ENCODE data around the gene CAST.

DNA sequence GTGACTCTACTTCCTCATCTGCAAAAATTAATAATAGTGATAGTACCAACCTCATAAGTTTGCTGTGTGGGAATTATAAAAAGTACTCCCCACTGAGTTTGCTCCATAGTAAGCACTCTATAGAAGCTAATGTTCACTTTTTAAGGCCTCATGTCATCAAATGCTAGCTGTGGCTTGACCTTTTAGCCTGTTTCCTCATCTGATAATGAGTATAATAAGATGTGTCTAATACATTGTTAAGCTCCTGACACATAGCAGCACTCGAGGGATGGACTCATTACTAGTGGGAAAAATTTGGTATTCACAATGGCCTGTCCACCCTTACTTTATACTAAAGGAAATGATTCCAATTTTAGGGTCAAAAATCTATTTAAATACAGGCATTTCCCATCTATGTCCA, 26.1 kb upstream of the CAST start:
- TF ChIP-seq POLR2A (IDR thresholded peaks at IDR 0.05): no peak
- TF ChIP-seq, protein P1, sequence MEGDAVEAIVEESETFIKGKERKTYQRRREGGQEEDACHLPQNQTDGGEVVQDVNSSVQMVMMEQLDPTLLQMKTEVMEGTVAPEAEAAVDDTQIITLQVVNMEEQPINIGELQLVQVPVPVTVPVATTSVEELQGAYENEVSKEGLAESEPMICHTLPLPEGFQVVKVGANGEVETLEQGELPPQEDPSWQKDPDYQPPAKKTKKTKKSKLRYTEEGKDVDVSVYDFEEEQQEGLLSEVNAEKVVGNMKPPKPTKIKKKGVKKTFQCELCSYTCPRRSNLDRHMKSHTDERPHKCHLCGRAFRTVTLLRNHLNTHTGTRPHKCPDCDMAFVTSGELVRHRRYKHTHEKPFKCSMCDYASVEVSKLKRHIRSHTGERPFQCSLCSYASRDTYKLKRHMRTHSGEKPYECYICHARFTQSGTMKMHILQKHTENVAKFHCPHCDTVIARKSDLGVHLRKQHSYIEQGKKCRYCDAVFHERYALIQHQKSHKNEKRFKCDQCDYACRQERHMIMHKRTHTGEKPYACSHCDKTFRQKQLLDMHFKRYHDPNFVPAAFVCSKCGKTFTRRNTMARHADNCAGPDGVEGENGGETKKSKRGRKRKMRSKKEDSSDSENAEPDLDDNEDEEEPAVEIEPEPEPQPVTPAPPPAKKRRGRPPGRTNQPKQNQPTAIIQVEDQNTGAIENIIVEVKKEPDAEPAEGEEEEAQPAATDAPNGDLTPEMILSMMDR (IDR thresholded peaks at IDR 0.05): no peak

All from esophagus squamous epithelium (tissue), 4 donors.